Peyer's patch (tissue), 4 donors: ENCODE results near the gene CFAP53. TPM values are rescaled to one million over a fixed set of nuclear protein-coding genes. Genes with fewer than 3 reads are reported as not detected.
A peak's percentile ranks its signal among the peaks of the same experiment; 100 is the strongest.
"Not testable (repeated sequence)": the region's sequence is repeated elsewhere in the genome, so short reads cannot be mapped to it uniquely, and the experiment has no call there.

ENCODE experiments used
- DNase-seq, 3 donors: peaks; one replicate each; pipeline ENCODE4 v3.0.0-alpha.2; 2017 to 2019
- H3K27ac ChIP-seq, 4 donors: fragments of 200-600 bp; sonication (generic); one replicate each; pipeline ENCODE4 v1.5.1; 2016 to 2019
- H3K27me3 ChIP-seq, 2 donors: fragments of 200-600 bp; sonication (generic); one replicate each; pipeline ENCODE4 v1.5.1; 2019
- H3K36me3 ChIP-seq, 3 donors: fragments of 200-600 bp; sonication (generic); one replicate each; pipeline ENCODE4 v1.5.1; 2016 to 2019
- H3K4me1 ChIP-seq, 4 donors: fragments of 200-600 bp; sonication (generic); one replicate each; pipeline ENCODE4 v1.5.1; 2016 to 2019
- H3K4me3 ChIP-seq, 4 donors: fragments of 200-600 bp; sonication (generic); 1 replicate in 3 of 4; 2 replicates in 1 of 4; pipeline ENCODE4 v1.5.1; 2016 to 2019; ENCODE audit warnings: mild to moderate bottlenecking in 1 of 4
- H3K9me3 ChIP-seq, 4 donors: fragments of 200-600 bp; sonication (generic); one replicate each; pipeline ENCODE4 v1.5.1; 2016 to 2019; ENCODE audit warnings: mild to moderate bottlenecking in 1 of 4
- POLR2A ChIP-seq, 2 donors: fragments of 450-650 bp; IDR thresholded peaks; one replicate each; pipeline ENCODE4 v1.5.1; 2017; ENCODE audit warnings: antibody characterized with exemption in 2 of 2, mild to moderate bottlenecking in 2 of 2, moderate library complexity in 2 of 2
- total RNA-seq, 4 donors: library from RNA; depleted of rRNA; stranded (reverse); fragments of >200 nt; gene quantifications; one replicate each; pipeline ENCODE4 v1.1.0, GENCODE V29; 2016
- TF ChIP-seq, protein P1 (sequence below), 6 experiments: fragments of 450-650 bp in 4 of 6; fragments of 200-600 bp in 2 of 6; sonication (generic) in 1 of 6; IDR thresholded peaks; one replicate each; pipeline ENCODE4 v1.5.1; 2017 to 2019; ENCODE audit warnings: antibody characterized with exemption in 6 of 6, mild to moderate bottlenecking in 3 of 6, moderate library complexity in 1 of 6

CFAP53 gene
- total RNA-seq, 4 donors from 2014 or later: 0.80 TPM; not detected in 3

DNA sequence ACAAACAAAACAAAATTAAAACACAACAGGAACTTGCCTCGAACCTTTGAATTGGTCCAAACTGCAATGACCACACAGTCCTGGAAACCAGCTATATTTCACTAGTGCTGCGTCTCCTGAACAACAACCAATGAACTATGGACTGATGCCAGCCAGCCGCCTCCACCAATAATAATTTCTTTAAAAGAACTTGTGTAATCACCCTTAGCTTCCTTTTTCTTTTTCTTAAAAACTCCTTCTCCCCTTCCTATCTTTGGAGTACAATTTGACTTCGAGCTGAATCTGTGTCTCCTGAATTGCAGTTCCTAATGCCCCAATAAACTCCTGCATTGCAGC, 22.8 kb upstream of the CFAP53 start:
- no peak overlapping the region for H3K4me3 ChIP-seq
- peaks cover 0 to 15% (median 0%) of the 10 kb centered on the region in 4 donors for H3K4me1 ChIP-seq
- H3K27me3 ChIP-seq: no peaks in the 10 kb centered on the region
- H3K36me3 ChIP-seq: peaks cover 0 to 16% (median 0%) of the 10 kb centered on the region in 3 donors
- no peak for DNase-seq
- no peak overlapping the region for H3K27ac ChIP-seq
- H3K9me3 ChIP-seq: no peaks in the 10 kb centered on the region
- TF ChIP-seq POLR2A (IDR thresholded peaks at IDR 0.05): no peak
- TF ChIP-seq, protein P1, sequence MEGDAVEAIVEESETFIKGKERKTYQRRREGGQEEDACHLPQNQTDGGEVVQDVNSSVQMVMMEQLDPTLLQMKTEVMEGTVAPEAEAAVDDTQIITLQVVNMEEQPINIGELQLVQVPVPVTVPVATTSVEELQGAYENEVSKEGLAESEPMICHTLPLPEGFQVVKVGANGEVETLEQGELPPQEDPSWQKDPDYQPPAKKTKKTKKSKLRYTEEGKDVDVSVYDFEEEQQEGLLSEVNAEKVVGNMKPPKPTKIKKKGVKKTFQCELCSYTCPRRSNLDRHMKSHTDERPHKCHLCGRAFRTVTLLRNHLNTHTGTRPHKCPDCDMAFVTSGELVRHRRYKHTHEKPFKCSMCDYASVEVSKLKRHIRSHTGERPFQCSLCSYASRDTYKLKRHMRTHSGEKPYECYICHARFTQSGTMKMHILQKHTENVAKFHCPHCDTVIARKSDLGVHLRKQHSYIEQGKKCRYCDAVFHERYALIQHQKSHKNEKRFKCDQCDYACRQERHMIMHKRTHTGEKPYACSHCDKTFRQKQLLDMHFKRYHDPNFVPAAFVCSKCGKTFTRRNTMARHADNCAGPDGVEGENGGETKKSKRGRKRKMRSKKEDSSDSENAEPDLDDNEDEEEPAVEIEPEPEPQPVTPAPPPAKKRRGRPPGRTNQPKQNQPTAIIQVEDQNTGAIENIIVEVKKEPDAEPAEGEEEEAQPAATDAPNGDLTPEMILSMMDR (IDR thresholded peaks at IDR 0.05): no peak

DNA sequence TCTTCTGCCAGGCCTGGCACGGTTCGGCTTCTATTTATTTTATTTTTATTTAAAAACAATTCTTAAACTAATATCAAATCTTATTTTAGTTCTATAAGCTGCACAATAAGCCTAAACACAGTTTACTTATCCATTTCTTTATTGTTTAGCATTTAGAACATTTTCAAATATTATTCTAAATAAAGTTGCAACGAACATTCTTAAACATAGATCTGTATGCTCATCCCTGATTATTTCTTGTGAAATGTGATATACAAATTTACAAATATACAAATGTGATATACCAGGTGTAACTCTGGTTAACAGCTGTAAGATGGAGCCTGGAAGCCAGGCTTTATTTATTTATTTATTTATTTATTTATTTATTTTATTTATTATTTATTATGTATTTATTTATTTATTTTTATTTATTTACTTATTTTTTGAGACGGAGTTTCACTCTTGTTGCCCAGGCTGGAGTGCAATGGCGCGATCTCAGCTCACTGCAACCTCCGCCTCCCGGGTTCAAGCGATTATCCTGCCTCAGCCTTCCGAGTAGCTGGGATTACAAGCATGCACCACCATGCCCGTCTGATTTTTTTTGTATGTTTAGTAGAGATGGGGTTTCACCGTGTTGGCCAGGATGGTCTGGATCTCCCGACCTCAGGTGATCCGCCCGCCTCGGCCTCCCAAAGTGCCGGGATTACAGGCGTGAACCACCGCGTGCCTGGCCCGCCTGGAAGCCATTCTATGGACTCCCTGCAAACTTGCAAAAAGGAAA, 22.2 kb upstream of the CFAP53 start:
- peaks cover 0 to 15% (median 0%) of the 10 kb centered on the region in 4 donors for H3K4me1 ChIP-seq
- not testable (repeated sequence) for H3K27me3 ChIP-seq, DNase-seq

DNA sequence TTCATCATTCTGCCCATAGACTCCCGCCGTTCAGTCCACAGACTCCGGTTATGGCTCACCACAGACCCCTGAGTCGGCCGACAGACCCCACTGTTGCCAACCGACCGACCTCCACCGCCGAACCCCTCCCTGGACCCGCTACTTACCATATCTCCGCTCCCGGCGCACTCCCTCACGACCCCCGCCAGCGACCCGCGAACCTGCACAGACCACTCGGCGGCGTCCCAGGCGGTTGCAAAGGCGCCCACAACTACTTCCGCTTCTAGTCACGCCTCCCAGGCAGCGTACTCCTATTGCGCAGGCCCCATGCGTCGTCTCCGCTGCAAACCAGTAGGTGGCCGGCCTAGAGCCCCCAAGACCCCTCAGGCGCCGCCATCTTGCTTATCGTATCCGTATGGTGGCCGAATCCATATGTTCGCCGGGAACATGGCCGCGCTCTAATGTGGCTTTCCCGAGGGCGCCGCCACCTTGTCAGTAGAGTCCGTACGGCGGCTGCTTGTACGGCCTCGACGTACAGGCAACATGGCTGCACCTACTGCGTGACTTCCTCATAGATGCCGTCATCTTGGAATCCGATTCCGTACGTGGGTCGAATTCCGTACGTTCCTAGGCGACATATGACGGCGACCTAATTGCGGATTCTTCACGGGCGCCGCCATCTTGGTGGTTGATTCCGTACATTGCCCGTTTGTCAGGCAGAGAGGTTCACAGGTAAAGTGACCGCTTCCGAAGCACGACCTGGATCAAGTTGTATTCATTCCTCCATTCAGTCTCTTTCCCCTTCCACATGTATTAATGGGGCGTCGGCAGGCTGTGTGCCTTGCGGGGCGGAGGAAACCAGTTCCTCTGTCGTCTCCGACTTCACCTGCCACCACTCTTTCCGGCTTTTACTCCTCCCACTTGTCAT, 21.4 kb upstream of the CFAP53 start, which contains the start of gene CXXC1:
Gene CXXC1, minus strand, starts transcription at position 252 of the 907 bp plus-strand sequence. Its CDS starts 103 bp downstream, at position 149.
- TF ChIP-seq POLR2A (IDR thresholded peaks at IDR 0.05): peak; percentile 34 to 36
- TF ChIP-seq, protein P1 (IDR thresholded peaks at IDR 0.05): peak; percentile 55 to 83 (median 68)
- Histone ChIP-seq H3K4me3 (peak within 1 kb of the TSS; percentile 46 to 87 (median 70)), H3K4me1 (peaks cover 0 to 15% (median 0%) of the 10 kb centered on the region in 4 donors), H3K27me3 (no peaks in the 10 kb centered on the region), H3K36me3 (peaks cover 0 to 30% (median 0%) of the 10 kb centered on the region in 3 donors), H3K27ac (peak within 1 kb of the TSS; percentile 82 to 92 (median 84)), H3K9me3 (no peaks in the 10 kb centered on the region)
- DNase-seq: peak; percentile 97 to 99 (median 99)

More for the DNA sequence above, 22.2 kb upstream of the CFAP53 start:
- H3K27ac ChIP-seq: peak overlapping the region; percentile 82 to 92 (median 84)
- H3K9me3 ChIP-seq: not testable (repeated sequence)
- peaks cover 0 to 22% (median 0%) of the 10 kb centered on the region in 3 donors for H3K36me3 ChIP-seq
- peak overlapping the region; percentile 46 to 87 (median 70) for H3K4me3 ChIP-seq

DNA sequence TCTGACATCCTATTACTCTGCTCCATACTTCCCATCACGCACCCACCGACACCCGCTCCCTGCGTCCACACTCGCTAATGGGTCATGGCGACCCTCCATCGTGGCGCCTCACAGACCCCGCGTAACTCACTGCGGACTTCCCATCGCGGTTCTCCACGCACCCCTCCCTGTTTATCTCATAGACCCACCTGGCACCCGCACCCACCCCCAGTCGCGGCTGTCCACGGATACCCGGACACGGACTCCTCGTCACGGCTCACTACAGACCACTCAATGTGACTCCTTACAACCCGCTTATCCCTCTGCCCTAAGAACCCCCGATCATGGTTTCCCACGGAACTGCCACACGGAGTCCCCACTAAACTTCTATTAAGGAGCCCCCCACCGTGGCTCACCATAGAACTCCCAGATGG, 20.7 kb upstream of the CFAP53 start:
- no peaks in the 10 kb centered on the region for H3K27me3 ChIP-seq
- H3K4me1 ChIP-seq: peaks cover 0 to 19% (median 0%) of the 10 kb centered on the region in 4 donors
- H3K9me3 ChIP-seq: no peaks in the 10 kb centered on the region
- no peak for TF ChIP-seq POLR2A (IDR thresholded peaks at IDR 0.05)
- TF ChIP-seq, protein P1 (IDR thresholded peaks at IDR 0.05): no peak
- peak in 1 of 3 donors; percentile 60 for DNase-seq
- peak overlapping the region; percentile 82 to 92 (median 84) for H3K27ac ChIP-seq
- peak overlapping the region; percentile 46 to 87 (median 70) for H3K4me3 ChIP-seq
- peaks cover 0 to 34% (median 0%) of the 10 kb centered on the region in 3 donors for H3K36me3 ChIP-seq

DNA sequence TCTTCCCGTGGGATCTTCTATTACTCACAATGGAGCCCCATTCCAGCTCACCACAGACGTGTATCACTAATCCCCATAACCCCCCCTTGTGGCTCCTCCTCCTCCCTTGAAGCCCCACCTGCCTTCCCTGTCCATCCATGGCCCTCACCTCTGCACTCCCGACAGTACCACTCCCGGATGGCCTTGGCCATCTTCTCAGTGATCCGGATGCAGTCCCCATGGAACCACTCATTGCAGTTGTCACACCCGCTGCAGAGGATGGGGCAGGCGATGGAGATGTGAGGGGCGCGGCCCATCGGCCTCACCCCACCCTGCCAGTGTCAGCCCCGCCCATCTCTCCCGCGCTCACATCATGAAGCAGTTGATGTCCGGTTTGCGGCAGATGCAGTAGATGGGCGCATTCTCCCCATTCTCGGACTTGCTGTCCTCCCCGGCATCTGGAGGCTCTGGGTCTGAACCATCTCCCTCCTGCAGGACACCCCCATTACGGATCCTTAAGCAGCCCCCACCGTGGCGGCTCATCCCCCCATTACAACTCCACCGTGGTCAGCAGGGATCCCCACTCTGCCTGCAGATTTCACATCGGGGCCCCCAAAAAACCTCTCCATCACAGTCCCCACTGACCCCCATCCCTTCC, 20.2 kb upstream of the CFAP53 start:
- Histone ChIP-seq H3K27ac (peak overlapping the region; percentile 82 to 92 (median 84)), H3K4me3 (peak overlapping the region; percentile 46 to 87 (median 70)), H3K36me3 (peaks cover 0 to 34% (median 0%) of the 10 kb centered on the region in 3 donors), H3K4me1 (peaks cover 0 to 21% (median 0%) of the 10 kb centered on the region in 4 donors), H3K27me3 (no peaks in the 10 kb centered on the region), H3K9me3 (no peaks in the 10 kb centered on the region)
- DNase-seq: peak; percentile 58 to 72 (median 68)
- TF ChIP-seq, protein P1 (IDR thresholded peaks at IDR 0.05): no peak
- TF ChIP-seq POLR2A (IDR thresholded peaks at IDR 0.05): no peak
